Keratinocyte (primary cell): Measurements from ENCODE around the gene UBE2O. TPM values are rescaled to one million over a fixed set of nuclear protein-coding genes. Genes with fewer than 3 reads are reported as not detected.

Experiments
- DNase-seq: peaks from one replicate; pipeline ENCODE4 v3.0.0-alpha.2; 2011; ENCODE audit warnings: low read depth, missing footprints, low spot score
- FAIRE-seq: peaks from 2 replicates; lab custom pipeline; 2011; peaks lifted over from hg19 to GRCh38; lab: Jason Lieb, UNC
- H2AFZ ChIP-seq: 2 replicates; pipeline ENCODE4 v1.6.0; 2012; ENCODE audit warnings: low read length, control low read depth, inconsistent platforms; ENCODE audit not compliant: control insufficient read depth
- H3K27ac ChIP-seq: 2 replicates; pipeline ENCODE4 v1.5.1; 2011; ENCODE audit warnings: low read length; ENCODE audit not compliant: control insufficient read depth, insufficient read depth
- H3K27me3 ChIP-seq: 3 replicates; pipeline ENCODE4 v1.6.0; 2011; ENCODE audit warnings: low read length; ENCODE audit not compliant: control insufficient read depth, insufficient read depth; ENCODE audit errors: extremely low read depth
- H3K36me3 ChIP-seq, 2 experiments: 2 replicates in 1 of 2; 3 replicates in 1 of 2; pipeline ENCODE4 v1.5.1; 2011; ENCODE audit warnings: low read length in 2 of 2, mild to moderate bottlenecking in 1 of 2; ENCODE audit not compliant: control insufficient read depth in 2 of 2, insufficient read depth in 2 of 2; ENCODE audit errors: extremely low read depth in 1 of 2
- H3K4me1 ChIP-seq: 3 replicates; pipeline ENCODE4 v1.5.1; 2011; ENCODE audit warnings: low read length; ENCODE audit not compliant: control insufficient read depth, insufficient read depth; ENCODE audit errors: extremely low read depth
- H3K4me2 ChIP-seq: 3 replicates; pipeline ENCODE4 v1.6.0; 2011; ENCODE audit warnings: low read depth, low read length; ENCODE audit not compliant: control insufficient read depth, insufficient read depth; ENCODE audit errors: extremely low read depth
- H3K4me3 ChIP-seq, 3 experiments: fragments of 200-600 bp in 1 of 3; sonication (generic) in 1 of 3; 2 replicates in 2 of 3; 3 replicates in 1 of 3; pipeline ENCODE4 v1.5.1; 2011 to 2016; ENCODE audit warnings: low read length in 3 of 3, mild to moderate bottlenecking in 3 of 3, control low read depth in 2 of 3, inconsistent platforms in 1 of 3, low read depth in 1 of 3, mixed read lengths in 1 of 3, mixed run types in 1 of 3, moderate library complexity in 1 of 3; ENCODE audit not compliant: control insufficient read depth in 2 of 3, insufficient read depth in 2 of 3; ENCODE audit errors: extremely low read depth in 1 of 3
- H3K79me2 ChIP-seq: 2 replicates; pipeline ENCODE4 v1.6.0; 2012; ENCODE audit warnings: low read length; ENCODE audit not compliant: control insufficient read depth, insufficient read depth
- H3K9ac ChIP-seq: 3 replicates; pipeline ENCODE4 v1.6.0; 2011; ENCODE audit warnings: low read length; ENCODE audit not compliant: control insufficient read depth, insufficient read depth; ENCODE audit errors: extremely low read depth
- H3K9me1 ChIP-seq: 3 replicates; pipeline ENCODE4 v1.6.0; 2011; ENCODE audit warnings: low read length; ENCODE audit not compliant: control insufficient read depth, insufficient read depth; ENCODE audit errors: extremely low read depth
- H3K9me3 ChIP-seq: 2 replicates; pipeline ENCODE4 v1.5.1; 2012; ENCODE audit warnings: low read depth, low read length; ENCODE audit not compliant: control insufficient read depth
- H4K20me1 ChIP-seq: 3 replicates; pipeline ENCODE4 v1.6.0; 2011; ENCODE audit warnings: low read length; ENCODE audit not compliant: control insufficient read depth, insufficient read depth; ENCODE audit errors: extremely low read depth
- EZH2 ChIP-seq: IDR thresholded peaks from one replicate; pipeline ENCODE4 v1.6.1; 2012; ENCODE audit warnings: inconsistent platforms, mild to moderate bottlenecking, low read length, moderate library complexity
- dilution Hi-C: fragments of 300-500 bp; cut with MboI; formaldehyde crosslinking; loops from one replicate; pipeline ENCODE4 v1.7.0; 2020; ENCODE audit warnings: low sequenced_read_pairs; ENCODE audit not compliant: extremely low pct_ligation_motif_present
- polyA plus RNA-seq, 5 experiments: library from polyadenylated mRNA; depleted of rRNA in 3 of 5; stranded (reverse) in 3 of 5; stranded (forward) in 1 of 5; unstranded in 1 of 5; fragments of >200 nt; gene quantifications; 1 replicate in 1 of 5; 2 replicates in 3 of 5; 3 replicates in 1 of 5; pipeline versions ENCODE4 v1.2.1 to v1.2.3, GENCODE V29; 2011 to 2012; ENCODE audit warnings: missing spikeins in 2 of 5, low read depth in 1 of 5, low replicate concordance in 1 of 5
- TF ChIP-seq, protein P1 (sequence below), 3 experiments: IDR thresholded peaks in 1 of 3; conservative IDR thresholded peaks in 1 of 3; optimal IDR thresholded peaks in 1 of 3; 2 replicates in 2 of 3; 3 replicates in 1 of 3; pipeline versions ENCODE3 to v1.5.1; 2011; ENCODE audit warnings: low read length in 3 of 3, mild to moderate bottlenecking in 3 of 3, moderate library complexity in 2 of 3, control low read depth in 1 of 3, inconsistent platforms in 1 of 3; ENCODE audit not compliant: insufficient read depth in 2 of 3; ENCODE audit errors: extremely low read depth in 1 of 3

Gene UBE2O
- polyA plus RNA-seq, 1 donor (not counting 4 experiments of a cell fraction or from before 2014, with no cell fraction given) = 10.9 TPM

- H3K4me2 ChIP-seq = no peak overlapping the region
- H3K27ac ChIP-seq = no peak overlapping the region
- H3K9ac ChIP-seq = no peak overlapping the region
- H3K4me1 ChIP-seq = peaks cover 3% of the 10 kb centered on the region
- no peak overlapping the region for H3K4me3 ChIP-seq
- H3K9me1 ChIP-seq = no peaks in the 10 kb centered on the region
- H3K36me3 ChIP-seq = peaks cover 41 to 46% of the 10 kb centered on the region in 2 experiments
- no peaks in the 10 kb centered on the region for H3K9me3 ChIP-seq
- H4K20me1 ChIP-seq = no peaks in the 10 kb centered on the region
- TF ChIP-seq EZH2 = no peak
- TF ChIP-seq, protein P1, sequence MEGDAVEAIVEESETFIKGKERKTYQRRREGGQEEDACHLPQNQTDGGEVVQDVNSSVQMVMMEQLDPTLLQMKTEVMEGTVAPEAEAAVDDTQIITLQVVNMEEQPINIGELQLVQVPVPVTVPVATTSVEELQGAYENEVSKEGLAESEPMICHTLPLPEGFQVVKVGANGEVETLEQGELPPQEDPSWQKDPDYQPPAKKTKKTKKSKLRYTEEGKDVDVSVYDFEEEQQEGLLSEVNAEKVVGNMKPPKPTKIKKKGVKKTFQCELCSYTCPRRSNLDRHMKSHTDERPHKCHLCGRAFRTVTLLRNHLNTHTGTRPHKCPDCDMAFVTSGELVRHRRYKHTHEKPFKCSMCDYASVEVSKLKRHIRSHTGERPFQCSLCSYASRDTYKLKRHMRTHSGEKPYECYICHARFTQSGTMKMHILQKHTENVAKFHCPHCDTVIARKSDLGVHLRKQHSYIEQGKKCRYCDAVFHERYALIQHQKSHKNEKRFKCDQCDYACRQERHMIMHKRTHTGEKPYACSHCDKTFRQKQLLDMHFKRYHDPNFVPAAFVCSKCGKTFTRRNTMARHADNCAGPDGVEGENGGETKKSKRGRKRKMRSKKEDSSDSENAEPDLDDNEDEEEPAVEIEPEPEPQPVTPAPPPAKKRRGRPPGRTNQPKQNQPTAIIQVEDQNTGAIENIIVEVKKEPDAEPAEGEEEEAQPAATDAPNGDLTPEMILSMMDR (optimal IDR thresholded peaks at IDR 0.05 in 1 of 3, IDR thresholded peaks at IDR 0.05 in 1 of 3, conservative IDR thresholded peaks at IDR 0.05 in 1 of 3; ENCODE audit: extremely low read depth in 1 of 3, insufficient read depth in 2 of 3, low read length in 3 of 3) = no peak
- no peak for DNase-seq
- dilution Hi-C loops = no loop called here
- H3K79me2 ChIP-seq = no peaks in the 10 kb centered on the region
- FAIRE-seq = no peak
- no peak overlapping the region for H2AFZ ChIP-seq
- no peaks in the 10 kb centered on the region for H3K27me3 ChIP-seq
These were observed 55.8 kb downstream of the UBE2O start for GRCh38 chr17:76397184-76397583.

DNA sequence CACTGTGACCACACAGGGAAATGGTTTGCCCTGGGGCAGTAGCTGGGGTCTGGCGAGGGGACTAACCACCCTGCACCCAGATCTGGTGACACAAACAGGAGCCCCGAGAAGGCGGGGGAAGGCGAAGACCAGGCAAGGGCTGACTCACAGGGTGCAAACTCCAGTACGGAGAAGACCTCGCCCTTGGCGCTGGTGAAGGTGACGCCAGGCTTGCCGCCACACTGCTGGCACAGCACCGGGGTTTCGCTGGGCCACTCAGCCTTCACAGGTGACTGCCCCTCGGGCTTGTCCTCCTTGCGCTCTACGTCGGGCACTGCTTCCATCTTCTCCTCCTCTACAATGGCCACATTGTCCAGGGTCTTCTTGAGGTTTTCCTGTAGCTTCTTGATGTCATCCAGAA lies 57.0 kb downstream of the UBE2O start:
- no peak for FAIRE-seq
- Histone ChIP-seq H3K27me3 (no peaks in the 10 kb centered on the region), H3K9ac (no peak overlapping the region), H3K4me3 (no peak overlapping the region), H3K9me3 (no peaks in the 10 kb centered on the region), H3K36me3 (peaks cover 39 to 44% of the 10 kb centered on the region in 2 experiments), H3K9me1 (no peaks in the 10 kb centered on the region), H3K4me2 (no peak overlapping the region), H2AFZ (no peak overlapping the region), H4K20me1 (no peaks in the 10 kb centered on the region), H3K79me2 (no peaks in the 10 kb centered on the region), H3K4me1 (peaks cover 3% of the 10 kb centered on the region), H3K27ac (no peak overlapping the region)
- DNase-seq = no peak
- TF ChIP-seq, protein P1 (optimal IDR thresholded peaks at IDR 0.05 in 1 of 3, IDR thresholded peaks at IDR 0.05 in 1 of 3, conservative IDR thresholded peaks at IDR 0.05 in 1 of 3; ENCODE audit: extremely low read depth in 1 of 3, insufficient read depth in 2 of 3, low read length in 3 of 3) = no peak
- no peak for TF ChIP-seq EZH2
- dilution Hi-C loops = no loop called here
